Right lobe of liver (tissue), 4 donors: Measurements from ENCODE around the gene TCAIM.
"Not testable (repeated sequence)": the region's sequence is repeated elsewhere in the genome, so short reads cannot be mapped to it uniquely, and the experiment has no call there.

Experiments used
- CTCF ChIP-seq, 4 donors: fragments of 200-600 bp in 3 of 4; fragments of 450-650 bp in 1 of 4; IDR thresholded peaks; one replicate each; pipeline versions ENCODE4 v1.5.1 to v1.8.0; 2016 to 2022; ENCODE audit warnings: antibody characterized with exemption in 4 of 4, mild to moderate bottlenecking in 2 of 4
- POLR2A ChIP-seq: fragments of 450-650 bp; IDR thresholded peaks from one replicate; pipeline ENCODE4 v1.6.1; 2017; ENCODE audit warnings: antibody characterized with exemption, mild to moderate bottlenecking
- donor health status: DM: no; HTN: no; CAD: no.
- donor health status: DM: no; HTN: no; CAD: no.
- donor health status: DM: no; HTN: yes; CAD: no.

- not testable (repeated sequence) for TF ChIP-seq CTCF (IDR thresholded peaks at IDR 0.05); POLR2A
Measured at GRCh38 chr3:44398271-44398670, 59.7 kb downstream of the TCAIM start.
